H1 (cell line): ENCODE measurements around the gene PXDN.

Experiments used
- BRCA1 ChIP-seq: IDR thresholded peaks from 2 replicates; pipeline ENCODE4 v1.6.1; 2012; ENCODE audit warnings: low read depth, low read length, improper control_type of control experiment
- CTCF ChIP-seq, 3 experiments: IDR thresholded peaks; 1 replicate in 2 of 3; 2 replicates in 1 of 3; pipeline versions ENCODE4 v1.5.1 to v1.6.1; 2011; ENCODE audit warnings: low read length in 3 of 3, mild to moderate bottlenecking in 3 of 3, inconsistent platforms in 2 of 3, low read depth in 1 of 3, moderate library complexity in 1 of 3; ENCODE audit not compliant: insufficient read depth in 1 of 3; ENCODE audit errors: control extremely low read depth in 1 of 3
- EGR1 ChIP-seq: IDR thresholded peaks from 2 replicates; pipeline ENCODE4 v1.6.1; 2011; ENCODE audit warnings: low read depth, low read length, borderline replicate concordance
- GABPA ChIP-seq: IDR thresholded peaks from 2 replicates; pipeline ENCODE4 v1.6.1; 2011; ENCODE audit warnings: mild to moderate bottlenecking, low read length, moderate library complexity, borderline replicate concordance; ENCODE audit not compliant: insufficient read depth
- HDAC2 ChIP-seq, 2 experiments: fragments of 300-600 bp in 1 of 2; sonication (generic) in 1 of 2; IDR thresholded peaks; 2 replicates each; pipeline ENCODE4 v1.6.1; 2011 to 2012; ENCODE audit warnings: low read depth in 2 of 2, low read length in 2 of 2, mild to moderate bottlenecking in 2 of 2, moderate library complexity in 2 of 2, borderline replicate concordance in 1 of 2, inconsistent platforms in 1 of 2
- MAX ChIP-seq: IDR thresholded peaks from 2 replicates; pipeline ENCODE4 v1.6.1; 2012; ENCODE audit warnings: inconsistent platforms
- POLR2A ChIP-seq, 2 experiments: IDR thresholded peaks; 1 replicate in 1 of 2; 2 replicates in 1 of 2; pipeline ENCODE4 v1.6.1; 2011; ENCODE audit warnings: low read depth in 2 of 2, low read length in 2 of 2, mild to moderate bottlenecking in 2 of 2; ENCODE audit errors: control extremely low read depth in 1 of 2
- RAD21 ChIP-seq, 2 experiments: IDR thresholded peaks in 1 of 2; conservative IDR thresholded peaks in 1 of 2; 2 replicates each; pipeline ENCODE4 v1.6.1; 2011; ENCODE audit warnings: low read depth in 2 of 2, low read length in 2 of 2, improper control_type of control experiment in 1 of 2, inconsistent platforms in 1 of 2, mild to moderate bottlenecking in 1 of 2, moderate library complexity in 1 of 2
- SAP30 ChIP-seq: fragments of 300-600 bp; sonication (generic); IDR thresholded peaks from 2 replicates; pipeline ENCODE4 v1.7.1; 2012; ENCODE audit warnings: low read length, moderate library complexity, mild to moderate bottlenecking, inconsistent platforms; ENCODE audit not compliant: insufficient read depth, insufficient replicate concordance
- TAF1 ChIP-seq: IDR thresholded peaks from 2 replicates; pipeline ENCODE4 v1.6.1; 2011; ENCODE audit warnings: mild to moderate bottlenecking, low read depth, low read length
- USF2 ChIP-seq: IDR thresholded peaks from 2 replicates; pipeline ENCODE4 v1.6.1; 2011; ENCODE audit warnings: low read length, improper control_type of control experiment

GRCh38 chr2:1598041-1598710, 146.1 kb downstream of the PXDN start:
- TF ChIP-seq CTCF (IDR thresholded peaks at IDR 0.05; ENCODE audit: control extremely low read depth in 1 of 3, insufficient read depth in 1 of 3, low read depth in 1 of 3, low read length in 3 of 3) (no peak), MAX (no peak), BRCA1 (no peak), POLR2A (IDR thresholded peaks at IDR 0.05; ENCODE audit: control extremely low read depth in 1 of 2, low read depth in 2 of 2, low read length in 2 of 2) (no peak), USF2 (no peak), SAP30 (no peak), GABPA (no peak), EGR1 (no peak), TAF1 (no peak), HDAC2 (IDR thresholded peaks at IDR 0.05; ENCODE audit: borderline replicate concordance in 1 of 2, low read depth in 2 of 2, low read length in 2 of 2) (no peak), RAD21 (IDR thresholded peaks at IDR 0.05 in 1 of 2, conservative IDR thresholded peaks at IDR 0.05 in 1 of 2; ENCODE audit: low read depth in 2 of 2, low read length in 2 of 2) (no peak)
